Measurements from ENCODE around the gene MPPED2. TPM values are rescaled to one million over a fixed set of nuclear protein-coding genes. Genes with fewer than 3 reads are reported as not detected.

MPPED2 gene
- total and polyA plus RNA-seq, 7 donors: 0.80 to 19.1 (median 6.8) TPM; not detected in 2

- Histone ChIP-seq H3K4me3 (no peak overlapping the region), H3K9me3 (no peaks in the 10 kb centered on the region), H3K36me3 (no peaks in the 10 kb centered on the region), H3K27me3 (no peaks in the 10 kb centered on the region), H3K4me1 (peaks cover 0 to 14% (median 8%) of the 10 kb centered on the region in 4 donors), H3K27ac (no peak overlapping the region)
- DNase-seq: no peak
- no peak for TF ChIP-seq POLR2AphosphoS5 (IDR thresholded peaks at IDR 0.05)
- TF ChIP-seq CTCF (IDR thresholded peaks at IDR 0.05): no peak
- TF ChIP-seq POLR2A (IDR thresholded peaks at IDR 0.05): no peak
- no peak for TF ChIP-seq EP300 (IDR thresholded peaks at IDR 0.05)
- intact Hi-C loops (cut with DNase I): no loop called here
These were observed 225.4 kb downstream of the MPPED2 start for GRCh38 chr11:30360741-30361140.
